HepG2 (cell line): Measurements from ENCODE around the gene IZUMO4. TPM values are rescaled to one million over a fixed set of nuclear protein-coding genes. Genes with fewer than 3 reads are reported as not detected.
A peak's percentile ranks its signal among the peaks of the same experiment; 100 is the strongest.

Source experiments
- ARNT2 ChIP-seq: sonication (generic); formaldehyde crosslinking; IDR thresholded peaks from 2 replicates; pipeline ENCODE4 v1.8.0; 2022; ENCODE audit warnings: mild to moderate bottlenecking, low read depth, missing genetic modification reagents, moderate library complexity
- ARNTL ChIP-seq: sonication (generic); formaldehyde crosslinking; IDR thresholded peaks from 2 replicates; pipeline ENCODE4 v1.4.0; 2020; ENCODE audit warnings: mild to moderate bottlenecking, missing genetic modification reagents
- BRCA1 ChIP-seq: sonication (generic); formaldehyde crosslinking; IDR thresholded peaks from 2 replicates; pipeline ENCODE4 v1.4.0; 2020; ENCODE audit warnings: missing genetic modification reagents
- CC2D1A ChIP-seq: sonication (generic); formaldehyde crosslinking; IDR thresholded peaks from 2 replicates; pipeline ENCODE4 v1.8.1; 2023; ENCODE audit warnings: mild to moderate bottlenecking, missing genetic modification reagents
- CEBPB ChIP-seq: IDR thresholded peaks from 2 replicates; pipeline ENCODE4 v1.6.1; 2011; ENCODE audit warnings: low read depth, low read length, improper control_type of control experiment, borderline replicate concordance
- HDAC6 ChIP-seq: fragments of 200-600 bp; sonication (generic); IDR thresholded peaks from 2 replicates; pipeline ENCODE4 v1.7.0; 2017; ENCODE audit warnings: mild to moderate bottlenecking, antibody characterized with exemption, low read length, low read depth
- HMGA1 ChIP-seq: sonication (generic); formaldehyde crosslinking; conservative IDR thresholded peaks from 2 replicates; pipeline ENCODE4 v1.4.0; 2020; ENCODE audit warnings: missing genetic modification reagents
- ONECUT2 ChIP-seq: sonication (generic); formaldehyde crosslinking; IDR thresholded peaks from 2 replicates; pipeline ENCODE4 v1.4.0; 2020; ENCODE audit warnings: missing genetic modification reagents
- POLR2G ChIP-seq: fragments of 200-400 bp; formaldehyde crosslinking; IDR thresholded peaks from 2 replicates; pipeline ENCODE4 v1.6.1; 2018; ENCODE audit warnings: mild to moderate bottlenecking, low read depth, low read length, moderate library complexity
- REXO4 ChIP-seq: sonication (generic); formaldehyde crosslinking; IDR thresholded peaks from 2 replicates; pipeline ENCODE4 v1.8.0; 2022; ENCODE audit warnings: missing genetic modification reagents, mild to moderate bottlenecking, borderline replicate concordance
- SCMH1 ChIP-seq: sonication (generic); formaldehyde crosslinking; IDR thresholded peaks from 2 replicates; pipeline ENCODE4 v1.9.0; 2021; ENCODE audit warnings: missing genetic modification reagents, mild to moderate bottlenecking, borderline replicate concordance
- SNRNP70 ChIP-seq: fragments of 200-400 bp; formaldehyde crosslinking; IDR thresholded peaks from 2 replicates; pipeline ENCODE4 v1.6.1; 2017; ENCODE audit warnings: mild to moderate bottlenecking, low read depth, low read length, moderate library complexity
- TCF7L2 ChIP-seq: IDR thresholded peaks from 2 replicates; pipeline ENCODE4 v1.6.1; 2011; ENCODE audit warnings: mild to moderate bottlenecking, low read depth, low read length, moderate library complexity
- ZC3H4 ChIP-seq: sonication (generic); formaldehyde crosslinking; IDR thresholded peaks from 2 replicates; pipeline ENCODE4 v1.4.0; 2020; ENCODE audit warnings: missing genetic modification reagents, borderline replicate concordance
- ZNF274 ChIP-seq: sonication (generic); formaldehyde crosslinking; IDR thresholded peaks from 2 replicates; pipeline ENCODE4 v1.5.1; 2020; ENCODE audit warnings: mild to moderate bottlenecking, missing genetic modification reagents
- polyA plus RNA-seq, 8 experiments: library from polyadenylated mRNA; depleted of rRNA in 3 of 8; stranded (reverse) in 7 of 8; unstranded in 1 of 8; fragments of >200 nt; fragmentation: Illumina TruSeq in 4 of 8; extraction: Trizol in 4 of 8; gene quantifications; 2 replicates each; pipeline versions ENCODE4 v1.2.1 to v1.2.3, GENCODE V29; 2011 to 2016; ENCODE audit warnings: low read depth in 4 of 8, missing spikeins in 1 of 8, mixed read lengths in 1 of 8; ENCODE audit not compliant: insufficient read depth in 1 of 8
- total RNA-seq, 5 experiments: library from RNA; depleted of rRNA; stranded (reverse); fragments of >200 nt; fragmentation: Illumina TruSeq; extraction: Trizol; gene quantifications; 2 replicates each; pipeline ENCODE4 v1.2.3, GENCODE V29; 2016; ENCODE audit warnings: low read depth in 1 of 5
- TF ChIP-seq, protein P1 (sequence below): sonication (generic); formaldehyde crosslinking; IDR thresholded peaks from 2 replicates; pipeline ENCODE4 v1.5.1; 2020; ENCODE audit warnings: mild to moderate bottlenecking, moderate library complexity, missing genetic modification reagents
- TF ChIP-seq, protein P2 (sequence below): sonication (generic); formaldehyde crosslinking; IDR thresholded peaks from 2 replicates; pipeline ENCODE4 v1.5.0; 2020; ENCODE audit warnings: missing genetic modification reagents
- TF ChIP-seq, protein P3 (sequence below): sonication (generic); formaldehyde crosslinking; IDR thresholded peaks from 2 replicates; pipeline ENCODE4 v1.9.0; 2021; ENCODE audit warnings: missing genetic modification reagents, mild to moderate bottlenecking, borderline replicate concordance
- TF ChIP-seq, protein P4 (sequence below): sonication (generic); formaldehyde crosslinking; IDR thresholded peaks from 2 replicates; pipeline ENCODE4 v1.8.1; 2023; ENCODE audit warnings: mild to moderate bottlenecking, moderate library complexity, missing genetic modification reagents
- TF ChIP-seq, protein P5 (sequence below): IDR thresholded peaks from 2 replicates; pipeline ENCODE4 v1.6.1; 2016; ENCODE audit warnings: missing compliant biosample characterization, missing genetic modification reagents, borderline replicate concordance
- TF ChIP-seq, protein P6 (sequence below): sonication (generic); formaldehyde crosslinking; IDR thresholded peaks from 2 replicates; pipeline ENCODE4 v1.8.1; 2023; ENCODE audit warnings: missing genetic modification reagents, inconsistent platforms, borderline replicate concordance

Gene IZUMO4
- total and polyA plus RNA-seq, 2 of the 13 experiments (the other 11 are each of a cell fraction or from before 2014, with no cell fraction given) = 0.77 to 3.9 TPM

DNA sequence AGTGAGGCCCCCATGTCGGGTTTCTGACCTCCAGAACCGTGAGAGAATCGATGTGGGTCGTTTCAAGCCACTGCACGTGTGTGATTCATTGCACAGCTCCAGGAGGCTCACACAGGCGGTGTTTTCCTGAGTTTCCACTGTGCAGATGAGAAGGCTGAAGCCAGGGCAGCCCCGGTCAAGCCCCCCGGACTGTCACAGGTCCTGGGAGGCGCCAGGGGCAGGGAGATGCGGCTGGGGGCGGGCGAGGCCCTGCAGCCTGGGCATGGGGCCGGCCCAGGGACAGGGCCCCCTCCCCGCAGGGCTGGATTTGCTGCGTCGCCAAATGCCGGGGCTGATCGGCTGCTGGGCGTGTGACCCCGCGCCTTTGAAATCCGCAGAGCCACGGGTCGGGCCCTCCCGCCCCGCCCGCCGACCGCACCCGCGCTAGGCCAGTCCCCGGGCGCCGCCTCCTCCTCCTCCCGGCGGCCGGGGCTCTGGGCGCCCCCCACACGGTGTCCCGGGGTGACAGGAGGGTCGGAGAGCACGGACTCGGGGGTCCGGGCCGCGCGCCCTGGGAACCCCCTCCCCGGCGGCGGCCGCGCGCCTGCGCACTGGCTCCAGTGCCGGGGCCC, 35.7 kb upstream of the IZUMO4 start (continued):
- no peak for TF ChIP-seq TCF7L2
- peak; percentile 35; the same call in 1 of the 2 replicates for TF ChIP-seq ARNT2 (CRISPR knock-in tag)
- TF ChIP-seq HDAC6 = no peak
- TF ChIP-seq POLR2G = peak; percentile 24; the same call in 1 of the 2 replicates
- TF ChIP-seq ARNTL (CRISPR knock-in tag) = 0 out of 2 replicates have a peak, but pooled peaks have one; percentile 14
- TF ChIP-seq HMGA1 (CRISPR knock-in tag) = no peak
- TF ChIP-seq ONECUT2 (CRISPR knock-in tag) = no peak
- no peak for TF ChIP-seq REXO4 (CRISPR knock-in tag)
- no peak for TF ChIP-seq SCMH1
- no peak for TF ChIP-seq CC2D1A (CRISPR knock-in tag)
- TF ChIP-seq BRCA1 (CRISPR knock-in tag) = no peak
- 0 out of 2 replicates have a peak, but pooled peaks have one; percentile 9 for TF ChIP-seq ZNF274 (CRISPR knock-in tag)
- TF ChIP-seq, protein P1, sequence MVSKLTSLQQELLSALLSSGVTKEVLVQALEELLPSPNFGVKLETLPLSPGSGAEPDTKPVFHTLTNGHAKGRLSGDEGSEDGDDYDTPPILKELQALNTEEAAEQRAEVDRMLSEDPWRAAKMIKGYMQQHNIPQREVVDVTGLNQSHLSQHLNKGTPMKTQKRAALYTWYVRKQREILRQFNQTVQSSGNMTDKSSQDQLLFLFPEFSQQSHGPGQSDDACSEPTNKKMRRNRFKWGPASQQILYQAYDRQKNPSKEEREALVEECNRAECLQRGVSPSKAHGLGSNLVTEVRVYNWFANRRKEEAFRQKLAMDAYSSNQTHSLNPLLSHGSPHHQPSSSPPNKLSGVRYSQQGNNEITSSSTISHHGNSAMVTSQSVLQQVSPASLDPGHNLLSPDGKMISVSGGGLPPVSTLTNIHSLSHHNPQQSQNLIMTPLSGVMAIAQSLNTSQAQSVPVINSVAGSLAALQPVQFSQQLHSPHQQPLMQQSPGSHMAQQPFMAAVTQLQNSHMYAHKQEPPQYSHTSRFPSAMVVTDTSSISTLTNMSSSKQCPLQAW (CRISPR knock-in tag) = no peak
- TF ChIP-seq, protein P2, sequence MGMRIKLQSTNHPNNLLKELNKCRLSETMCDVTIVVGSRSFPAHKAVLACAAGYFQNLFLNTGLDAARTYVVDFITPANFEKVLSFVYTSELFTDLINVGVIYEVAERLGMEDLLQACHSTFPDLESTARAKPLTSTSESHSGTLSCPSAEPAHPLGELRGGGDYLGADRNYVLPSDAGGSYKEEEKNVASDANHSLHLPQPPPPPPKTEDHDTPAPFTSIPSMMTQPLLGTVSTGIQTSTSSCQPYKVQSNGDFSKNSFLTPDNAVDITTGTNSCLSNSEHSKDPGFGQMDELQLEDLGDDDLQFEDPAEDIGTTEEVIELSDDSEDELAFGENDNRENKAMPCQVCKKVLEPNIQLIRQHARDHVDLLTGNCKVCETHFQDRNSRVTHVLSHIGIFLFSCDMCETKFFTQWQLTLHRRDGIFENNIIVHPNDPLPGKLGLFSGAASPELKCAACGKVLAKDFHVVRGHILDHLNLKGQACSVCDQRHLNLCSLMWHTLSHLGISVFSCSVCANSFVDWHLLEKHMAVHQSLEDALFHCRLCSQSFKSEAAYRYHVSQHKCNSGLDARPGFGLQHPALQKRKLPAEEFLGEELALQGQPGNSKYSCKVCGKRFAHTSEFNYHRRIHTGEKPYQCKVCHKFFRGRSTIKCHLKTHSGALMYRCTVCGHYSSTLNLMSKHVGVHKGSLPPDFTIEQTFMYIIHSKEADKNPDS = 0 out of 2 replicates have a peak, but pooled peaks have one; percentile 79
- TF ChIP-seq, protein P3, sequence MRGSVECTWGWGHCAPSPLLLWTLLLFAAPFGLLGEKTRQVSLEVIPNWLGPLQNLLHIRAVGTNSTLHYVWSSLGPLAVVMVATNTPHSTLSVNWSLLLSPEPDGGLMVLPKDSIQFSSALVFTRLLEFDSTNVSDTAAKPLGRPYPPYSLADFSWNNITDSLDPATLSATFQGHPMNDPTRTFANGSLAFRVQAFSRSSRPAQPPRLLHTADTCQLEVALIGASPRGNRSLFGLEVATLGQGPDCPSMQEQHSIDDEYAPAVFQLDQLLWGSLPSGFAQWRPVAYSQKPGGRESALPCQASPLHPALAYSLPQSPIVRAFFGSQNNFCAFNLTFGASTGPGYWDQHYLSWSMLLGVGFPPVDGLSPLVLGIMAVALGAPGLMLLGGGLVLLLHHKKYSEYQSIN (CRISPR knock-in tag) = no peak
- TF ChIP-seq, protein P4, sequence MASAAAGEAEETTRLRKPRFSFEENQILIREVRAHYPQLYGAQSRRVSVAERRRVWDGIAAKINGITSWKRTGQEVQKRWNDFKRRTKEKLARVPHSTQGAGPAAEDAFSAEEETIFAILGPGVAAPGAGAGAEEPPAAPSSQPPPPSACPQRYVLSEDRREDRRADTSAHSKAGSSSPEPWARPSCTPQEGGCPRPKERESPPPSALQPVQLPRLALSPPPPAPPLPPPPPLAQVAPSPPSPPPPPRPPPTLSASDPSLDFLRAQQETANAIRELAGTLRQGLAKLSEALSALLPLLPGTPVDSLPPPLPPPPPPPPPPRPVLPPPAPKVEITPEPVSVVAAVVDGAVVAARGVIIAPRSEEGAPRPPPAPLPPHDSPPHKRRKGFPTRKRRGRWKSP (CRISPR knock-in tag) = no peak
- no peak for TF ChIP-seq SNRNP70
- TF ChIP-seq, protein P5, sequence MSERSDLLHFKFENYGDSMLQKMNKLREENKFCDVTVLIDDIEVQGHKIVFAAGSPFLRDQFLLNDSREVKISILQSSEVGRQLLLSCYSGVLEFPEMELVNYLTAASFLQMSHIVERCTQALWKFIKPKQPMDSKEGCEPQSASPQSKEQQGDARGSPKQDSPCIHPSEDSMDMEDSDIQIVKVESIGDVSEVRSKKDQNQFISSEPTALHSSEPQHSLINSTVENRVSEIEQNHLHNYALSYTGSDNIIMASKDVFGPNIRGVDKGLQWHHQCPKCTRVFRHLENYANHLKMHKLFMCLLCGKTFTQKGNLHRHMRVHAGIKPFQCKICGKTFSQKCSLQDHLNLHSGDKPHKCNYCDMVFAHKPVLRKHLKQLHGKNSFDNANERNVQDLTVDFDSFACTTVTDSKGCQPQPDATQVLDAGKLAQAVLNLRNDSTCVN (CRISPR knock-in tag) = no peak; the same call in 1 of the 2 replicates
- TF ChIP-seq ZC3H4 (CRISPR knock-in tag) = no peak
- no peak for TF ChIP-seq CEBPB
- TF ChIP-seq, protein P6, sequence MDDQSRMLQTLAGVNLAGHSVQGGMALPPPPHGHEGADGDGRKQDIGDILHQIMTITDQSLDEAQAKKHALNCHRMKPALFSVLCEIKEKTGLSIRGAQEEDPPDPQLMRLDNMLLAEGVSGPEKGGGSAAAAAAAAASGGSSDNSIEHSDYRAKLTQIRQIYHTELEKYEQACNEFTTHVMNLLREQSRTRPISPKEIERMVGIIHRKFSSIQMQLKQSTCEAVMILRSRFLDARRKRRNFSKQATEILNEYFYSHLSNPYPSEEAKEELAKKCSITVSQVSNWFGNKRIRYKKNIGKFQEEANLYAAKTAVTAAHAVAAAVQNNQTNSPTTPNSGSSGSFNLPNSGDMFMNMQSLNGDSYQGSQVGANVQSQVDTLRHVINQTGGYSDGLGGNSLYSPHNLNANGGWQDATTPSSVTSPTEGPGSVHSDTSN (CRISPR knock-in tag) = no peak
